HG03571 (cell line): ENCODE measurements around the gene PLXNB2.

Experiments used
- ATAC-seq: cut with Tn5 transposase; IDR thresholded peaks from one replicate; pipeline ENCODE4 v1.9.1; 2021; ENCODE audit not compliant: unreplicated experiment

The PLXNB2 gene

DNA sequence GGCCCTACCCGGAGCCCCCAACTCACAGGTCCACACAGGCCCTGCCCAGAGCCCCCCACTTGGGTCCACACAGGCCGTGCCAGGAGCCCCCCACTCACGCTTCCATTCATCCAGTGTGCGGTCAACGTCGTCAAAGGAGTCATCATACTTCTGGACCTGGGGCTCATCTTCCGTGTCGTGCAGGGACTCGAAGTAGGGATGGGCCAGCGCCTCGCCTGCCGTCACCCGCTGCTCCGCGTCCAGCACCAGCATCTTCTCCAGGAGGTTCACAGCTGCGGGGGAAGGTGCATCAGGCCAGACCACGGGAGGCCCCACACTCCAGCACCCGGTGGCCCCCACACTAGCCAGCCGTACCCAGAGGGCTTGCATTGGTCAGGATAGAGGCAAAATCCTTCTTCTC is 52.3 kb downstream of the PLXNB2 start:
- no peak for ATAC-seq

DNA sequence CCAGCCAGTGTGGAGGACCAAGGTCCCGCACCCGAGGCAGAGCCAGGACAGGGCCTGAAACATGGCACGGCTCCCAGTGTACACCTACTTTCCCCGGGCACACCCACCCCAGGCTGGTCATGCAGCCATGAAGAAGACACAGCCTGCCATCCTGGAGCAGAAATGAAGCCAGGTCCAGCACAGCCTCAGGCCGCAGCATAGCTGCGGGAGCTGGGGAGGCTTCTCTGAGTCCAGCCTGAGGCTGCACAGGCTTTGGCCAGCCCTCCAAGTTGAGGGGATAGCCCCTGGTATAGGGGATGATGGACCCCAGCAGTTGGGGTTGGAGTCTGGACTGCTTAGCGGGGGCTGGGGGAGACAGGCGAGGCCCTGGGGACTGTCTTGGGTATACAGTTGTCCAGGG is 53.5 kb downstream of the PLXNB2 start:
- ATAC-seq: no peak

DNA sequence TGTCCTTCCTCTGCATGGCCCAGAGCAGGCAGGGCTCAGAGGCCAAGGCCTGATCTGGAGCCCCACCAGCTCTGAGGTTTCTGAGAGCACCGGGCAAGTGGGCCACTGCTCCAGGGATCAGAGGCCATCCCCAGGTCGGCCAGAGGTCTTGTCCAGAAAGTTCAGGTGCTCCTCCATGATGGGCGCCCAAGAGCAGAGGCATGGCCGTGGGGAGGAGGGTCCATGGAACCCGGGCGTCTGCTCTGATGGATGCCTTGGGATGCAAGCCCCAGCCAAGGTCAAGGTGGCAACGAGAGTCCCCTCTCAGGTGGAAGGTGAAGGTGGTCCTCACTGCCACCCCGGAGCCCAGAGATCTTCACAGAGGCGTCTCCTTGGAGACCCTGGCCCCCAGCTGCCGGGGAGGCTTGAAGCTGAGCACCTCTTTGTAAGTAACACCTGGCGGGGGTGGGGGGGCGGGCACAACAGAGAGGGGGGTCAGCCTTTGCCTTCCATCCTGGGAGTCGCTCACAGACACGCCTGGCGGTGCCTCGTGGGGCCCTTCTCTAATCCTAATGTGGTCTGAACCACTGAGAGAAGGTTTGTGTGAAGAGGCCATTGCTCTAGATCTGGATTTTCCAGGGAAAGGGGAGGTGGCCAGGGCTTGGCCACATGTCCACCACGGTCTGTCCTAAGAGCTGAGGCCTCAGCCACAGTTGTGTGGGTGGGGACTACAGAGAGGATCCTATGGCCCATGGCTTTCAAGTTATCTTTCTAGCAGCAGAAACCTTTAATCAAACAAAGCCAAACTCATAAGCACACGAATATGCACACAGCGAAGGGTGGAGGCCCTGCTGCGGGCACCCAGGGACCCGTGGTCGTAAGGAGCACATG is 54.2 kb downstream of the PLXNB2 start:
- ATAC-seq: no peak

- no peak for ATAC-seq
Measured at GRCh38 chr22:50252082-50253045, 55.1 kb downstream of the PLXNB2 start.

GRCh38 chr22:50251477-50252081 is 55.9 kb downstream of the PLXNB2 start:
- no peak for ATAC-seq

DNA sequence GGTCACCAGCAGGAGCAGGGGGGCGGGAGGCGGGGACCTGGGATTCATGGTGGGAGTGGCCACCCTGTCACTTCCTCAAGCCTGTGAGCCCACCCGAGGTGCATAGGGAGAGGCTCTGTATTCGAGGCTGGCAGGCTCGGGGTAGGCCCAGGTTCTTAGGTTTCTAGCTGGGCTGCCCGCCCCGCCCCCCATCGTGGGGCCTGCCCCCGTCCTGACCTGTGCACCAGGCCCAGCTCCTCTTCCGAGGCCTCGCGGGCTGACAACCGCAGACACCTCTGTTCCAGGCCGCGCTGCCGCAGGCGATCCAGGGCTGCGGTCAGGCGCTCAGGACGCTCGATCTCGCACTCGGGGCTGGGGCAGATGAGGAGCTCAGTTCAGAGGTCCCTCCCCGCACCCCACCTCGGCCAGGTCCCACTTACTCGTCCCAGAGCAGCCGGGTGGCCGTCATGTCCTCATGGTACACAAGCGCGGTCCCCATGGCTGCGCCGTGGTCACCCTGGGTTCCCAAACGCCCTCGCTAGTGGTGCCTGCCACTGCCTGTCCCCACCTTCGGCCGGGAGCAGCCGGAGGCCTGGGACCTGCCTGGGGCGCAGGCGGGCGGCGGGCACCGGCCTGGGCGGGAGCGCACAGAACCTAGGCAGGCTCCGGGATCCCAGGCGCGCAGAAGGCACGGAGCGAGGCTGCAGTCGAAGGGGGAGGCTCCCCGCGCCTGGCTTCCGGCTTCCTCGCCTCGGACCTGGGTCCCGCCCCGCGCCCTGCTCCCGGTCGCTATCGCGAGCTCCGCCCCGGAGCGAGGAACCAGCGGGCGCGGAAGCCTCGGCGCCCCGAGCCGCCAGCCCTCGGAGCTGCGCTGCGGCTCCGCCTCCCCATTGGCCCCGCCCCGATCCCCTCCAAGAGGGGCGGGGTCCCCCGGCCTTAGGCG is 56.6 kb downstream of the PLXNB2 start, which contains the start of gene HDAC10:
Gene HDAC10, minus strand, starts transcription at position 711 of the 922 bp plus-strand sequence. Its CDS starts 233 bp downstream, at position 478.
- ATAC-seq: peak; percentile 37

- ATAC-seq: no peak
Measured at GRCh38 chr22:50250249-50250554, 57.2 kb downstream of the PLXNB2 start.

- no peak for ATAC-seq
Measured at GRCh38 chr22:50249341-50250248, 57.9 kb downstream of the PLXNB2 start.

DNA sequence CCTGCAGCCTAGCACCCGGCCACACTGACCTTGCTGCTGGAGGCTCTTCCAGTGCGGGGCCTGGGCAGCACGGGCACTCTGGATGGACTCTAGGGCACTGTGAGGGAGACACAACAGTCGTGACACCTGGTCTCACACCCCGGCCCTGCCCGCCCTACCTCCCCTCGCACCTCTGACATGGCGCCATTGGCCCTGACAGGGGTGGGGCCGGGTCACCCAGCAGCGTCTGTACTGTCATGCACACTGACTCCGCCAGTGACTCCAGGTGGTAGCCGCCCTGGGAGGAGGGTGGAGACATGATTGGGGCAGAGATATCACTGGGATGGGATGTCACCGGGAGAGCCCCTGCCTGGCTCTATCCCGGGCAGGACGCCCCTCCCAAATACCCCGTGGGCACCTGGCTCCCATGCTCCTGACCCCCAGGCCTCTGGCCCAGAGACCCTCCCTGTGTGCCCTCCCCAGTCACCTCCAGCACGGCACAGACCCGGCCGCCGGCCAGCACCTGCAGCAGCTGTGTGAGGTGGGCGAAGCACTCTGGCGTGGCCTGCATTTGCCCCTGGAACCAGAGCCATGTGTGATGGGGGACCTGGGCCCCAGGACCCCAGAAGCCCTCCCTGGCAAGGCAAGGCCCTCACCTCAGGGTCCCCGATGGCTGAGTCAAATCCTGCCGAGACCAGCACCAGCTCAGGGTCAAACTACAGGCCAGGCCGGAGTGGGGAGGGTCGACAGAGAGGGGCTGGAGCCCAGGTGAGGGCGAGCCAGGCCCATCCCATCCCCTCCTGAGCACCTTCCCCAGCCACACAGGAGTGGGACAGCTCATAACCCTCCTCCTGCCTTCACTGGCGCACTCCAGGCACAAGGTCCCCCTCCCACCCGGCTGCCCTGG is 59.0 kb downstream of the PLXNB2 start:
- no peak for ATAC-seq

DNA sequence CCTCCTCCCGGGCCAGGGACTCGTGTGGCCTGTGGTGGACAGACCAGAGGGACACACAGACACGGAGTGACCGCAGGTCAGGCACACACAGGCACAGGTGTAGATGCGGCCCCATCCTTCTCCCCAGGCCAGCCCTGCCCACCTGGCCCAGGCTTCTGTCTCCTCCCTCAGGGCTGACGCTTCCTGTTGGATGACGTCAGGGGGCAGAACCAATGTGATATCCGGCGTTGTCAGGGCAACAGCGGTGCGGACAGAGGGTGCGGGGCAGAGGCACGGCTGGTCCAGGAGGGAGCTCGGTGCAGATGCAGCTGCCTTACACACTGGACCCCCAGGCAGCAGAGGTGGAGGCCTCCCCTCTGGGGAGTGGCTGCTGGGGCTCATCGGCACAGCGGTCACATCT is 59.7 kb downstream of the PLXNB2 start:
- no peak for ATAC-seq

DNA sequence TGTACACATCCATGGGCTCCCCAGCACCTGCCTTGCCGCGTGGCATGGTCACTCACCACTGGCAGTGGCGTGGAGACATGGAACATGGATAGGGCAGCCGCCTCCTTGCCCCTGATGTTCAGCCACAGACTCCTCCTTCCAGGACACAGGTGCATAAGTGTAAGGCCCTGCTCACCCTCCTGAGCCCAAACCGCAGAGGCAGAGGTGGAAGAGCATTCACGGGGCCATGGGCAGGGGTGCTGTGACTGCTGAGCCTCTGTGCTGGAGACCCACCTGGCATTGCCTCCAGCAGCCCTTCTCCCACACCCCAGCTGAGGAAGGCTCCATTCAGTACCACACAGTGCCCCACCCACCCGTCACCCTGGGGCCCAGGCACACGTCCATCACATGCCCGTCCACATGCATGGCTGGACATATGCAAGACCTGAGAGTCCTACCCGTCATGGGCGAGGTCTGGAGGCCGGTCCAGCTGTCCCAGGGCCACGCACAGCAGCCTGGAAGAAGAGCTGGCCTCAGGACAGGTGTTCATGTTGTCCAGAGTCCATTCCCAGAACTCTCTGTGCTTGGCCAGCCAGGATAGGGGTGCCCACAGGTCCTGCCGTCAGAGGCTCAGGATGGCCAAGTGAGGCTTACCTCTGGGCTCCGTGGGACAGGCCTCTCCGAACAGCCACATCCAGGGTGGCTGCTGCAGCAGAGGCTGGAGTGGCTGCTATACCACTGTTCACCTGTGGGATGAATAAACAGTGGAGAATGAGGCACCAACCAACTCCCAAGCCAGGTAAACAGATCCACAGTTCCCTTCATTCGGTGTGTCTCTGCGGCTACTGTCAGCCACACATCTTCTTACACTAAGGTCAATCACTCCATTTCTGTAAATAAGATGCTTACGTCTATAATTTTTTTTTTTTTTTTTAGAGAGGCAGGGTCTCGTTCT is 60.9 kb downstream of the PLXNB2 start:
- no peak for ATAC-seq

GRCh38 chr22:50245214-50246072 is 62.0 kb downstream of the PLXNB2 start:
- no peak for ATAC-seq

DNA sequence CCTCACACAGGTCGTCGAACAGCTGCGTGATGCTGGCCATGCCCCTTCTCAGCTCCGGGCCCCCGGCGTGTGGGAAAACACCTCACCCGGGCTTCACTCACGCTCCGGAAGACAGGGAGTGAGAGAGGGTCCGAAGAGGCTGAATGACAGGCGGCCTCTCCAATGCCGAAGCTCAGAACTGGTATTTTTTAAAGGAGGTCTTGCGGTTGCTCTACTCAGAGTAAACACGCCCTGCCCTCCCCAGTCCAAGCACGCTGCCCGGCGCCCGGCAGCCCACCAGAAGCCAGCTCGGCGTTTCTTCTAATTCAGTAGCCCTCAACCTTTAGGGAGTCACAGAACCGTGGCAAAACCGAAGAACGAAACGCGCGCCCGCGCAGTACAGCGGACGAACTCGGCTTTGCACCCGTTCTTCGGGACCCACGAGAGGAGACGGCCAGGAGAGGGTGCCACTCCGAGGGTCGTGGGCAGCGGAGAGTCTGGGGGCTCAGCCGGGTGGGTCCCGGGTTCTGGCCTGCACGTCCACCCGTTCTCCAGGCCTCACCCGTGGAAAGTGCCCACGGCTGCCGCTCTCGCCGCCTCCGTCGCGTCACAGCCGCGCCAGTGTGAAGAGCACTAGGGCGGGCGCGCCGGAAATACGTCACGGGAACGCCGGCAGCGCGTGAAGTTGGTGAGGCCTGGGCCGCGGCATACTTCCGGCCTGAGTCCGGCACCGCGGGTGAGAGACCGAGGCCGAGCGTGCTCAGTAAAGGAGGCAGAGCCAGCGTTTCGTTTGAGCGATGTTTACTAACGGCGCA is 62.8 kb downstream of the PLXNB2 start, which contains the start of gene TUBGCP6:
Gene TUBGCP6, minus strand, starts transcription at position 604 of the 794 bp plus-strand sequence. Its CDS starts 564 bp downstream, at position 40.
- ATAC-seq: peak; percentile 58

DNA sequence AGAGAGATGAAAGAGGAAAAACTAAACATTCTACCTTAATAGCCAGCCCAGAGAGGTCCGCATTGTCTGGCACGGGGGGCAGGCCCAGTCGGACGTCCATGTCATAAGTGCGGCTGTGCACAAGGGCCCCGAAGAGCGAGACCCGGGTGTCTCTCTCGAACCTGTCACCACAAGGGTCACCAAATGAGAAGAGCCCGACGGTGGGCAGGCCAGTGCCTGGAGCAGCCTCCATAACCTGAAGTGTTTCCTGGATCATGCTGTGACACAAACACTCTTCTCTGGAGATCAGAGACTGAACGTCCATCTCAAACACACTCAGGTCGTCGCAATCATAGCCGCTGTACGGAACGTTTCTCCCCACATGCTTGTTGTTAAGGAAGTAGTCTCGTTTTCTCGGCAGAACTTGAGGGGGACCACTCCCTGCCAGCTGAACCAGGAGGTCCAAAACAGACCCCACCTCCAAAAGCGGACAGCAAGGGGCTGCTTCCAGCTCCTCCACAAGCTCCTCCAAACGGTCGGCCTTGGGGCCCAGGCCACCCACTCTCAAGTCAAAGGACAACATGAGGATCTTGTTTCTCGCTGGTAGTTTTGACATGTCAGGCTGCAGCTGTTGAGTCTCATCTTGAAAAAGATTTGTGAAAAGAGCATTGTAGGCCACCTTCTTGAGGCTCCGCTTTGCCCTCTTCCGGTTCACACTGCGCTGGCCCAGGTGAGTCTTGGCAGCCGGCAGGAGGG is 63.6 kb downstream of the PLXNB2 start:
- ATAC-seq: no peak
